Mesendoderm (in vitro differentiated cells): ENCODE measurements around the gene ZNF217.
"Not testable (repeated sequence)": the region's sequence is repeated elsewhere in the genome, so short reads cannot be mapped to it uniquely, and the experiment has no call there.

ENCODE experiments used
- DNase-seq: peaks from one replicate; pipeline ENCODE4 v3.0.0; 2013
- H2AK5ac ChIP-seq: 2 replicates; pipeline ENCODE4 v1.6.1; 2013; ENCODE audit warnings: low read length, inconsistent platforms
- H2BK120ac ChIP-seq: 2 replicates; pipeline ENCODE4 v1.6.1; 2013; ENCODE audit warnings: low read depth, mild to moderate bottlenecking, low read length, moderate library complexity, mixed read lengths
- H2BK15ac ChIP-seq: replicated peaks from 2 replicates; pipeline ENCODE4 v1.6.1; 2013; ENCODE audit warnings: low read depth, mild to moderate bottlenecking, moderate library complexity
- H2BK5ac ChIP-seq: 2 replicates; pipeline ENCODE4 v1.6.1; 2013; ENCODE audit warnings: low read length, inconsistent platforms
- H3K18ac ChIP-seq: 2 replicates; pipeline ENCODE4 v1.6.1; 2013; ENCODE audit warnings: mild to moderate bottlenecking, low read length, mixed read lengths
- H3K23ac ChIP-seq: one replicate; pipeline ENCODE4 v1.6.1; 2013; ENCODE audit warnings: low read length
- H3K27ac ChIP-seq: 2 replicates; pipeline ENCODE4 v1.5.1; 2013; ENCODE audit warnings: low read depth, mild to moderate bottlenecking, inconsistent platforms, low read length, moderate library complexity
- H3K27me3 ChIP-seq: 2 replicates; pipeline ENCODE4 v1.6.1; 2013; ENCODE audit warnings: low read length, control low read depth, mild to moderate bottlenecking, inconsistent platforms; ENCODE audit not compliant: insufficient read depth, poor library complexity
- H3K36me3 ChIP-seq: 2 replicates; pipeline ENCODE4 v1.6.1; 2013; ENCODE audit warnings: low read length, inconsistent platforms; ENCODE audit not compliant: control insufficient read depth, insufficient read depth
- H3K4ac ChIP-seq: one replicate; pipeline ENCODE4 v1.6.1; 2013; ENCODE audit warnings: low read depth, mild to moderate bottlenecking, low read length, moderate library complexity
- H3K4me1 ChIP-seq: 2 replicates; pipeline ENCODE4 v1.6.1; 2013; ENCODE audit warnings: low read depth, low read length, inconsistent platforms; ENCODE audit not compliant: control insufficient read depth
- H3K4me2 ChIP-seq: 2 replicates; pipeline ENCODE4 v1.6.1; 2013; ENCODE audit warnings: low read length
- H3K4me3 ChIP-seq: 2 replicates; pipeline ENCODE4 v1.5.1; 2013; ENCODE audit warnings: mild to moderate bottlenecking, low read length
- H3K56ac ChIP-seq: one replicate; pipeline ENCODE4 v1.6.1; 2013; ENCODE audit warnings: low read length
- H3K79me1 ChIP-seq: 2 replicates; pipeline ENCODE4 v1.6.1; 2013; ENCODE audit warnings: low read length, inconsistent platforms
- H3K79me2 ChIP-seq: 2 replicates; pipeline ENCODE4 v1.6.1; 2013; ENCODE audit warnings: mild to moderate bottlenecking, low read length; ENCODE audit not compliant: control insufficient read depth, insufficient read depth
- H3K9ac ChIP-seq: 2 replicates; pipeline ENCODE4 v1.6.1; 2013; ENCODE audit warnings: low read length, inconsistent platforms
- H4K5ac ChIP-seq: one replicate; pipeline ENCODE4 v1.6.1; 2013; ENCODE audit warnings: low read length
- H4K8ac ChIP-seq: one replicate; pipeline ENCODE4 v1.6.1; 2013; ENCODE audit warnings: low read depth, mild to moderate bottlenecking, control low read depth, low read length, moderate library complexity
- WGBS: extraction: QIAGEN DNeasy Blood & Tissue Kit; methylation state at CpG from one replicate; pipeline ENCODE4 v1.1.7; 2013; ENCODE audit warnings: low lambda C conversion rate, missing lambda C conversion rate; ENCODE audit not compliant: insufficient coverage; ENCODE audit errors: extremely low coverage; 5-methylcytosine and 5-hydroxymethylcytosine counted together

The ZNF217 gene

GRCh38 chr20:53609491-53610445 lies 16.1 kb upstream of the ZNF217 start:
- Histone ChIP-seq H2AK5ac (no peak overlapping the region), H3K23ac (peak overlapping the region; percentile 30), H3K4me2 (no peak overlapping the region), H3K56ac (peak overlapping the region; percentile 78), H3K4me1 (peaks cover 7% of the 10 kb centered on the region), H2BK120ac (no peak overlapping the region), H3K4me3 (no peak overlapping the region), H4K8ac (peak overlapping the region; percentile 89), H3K4ac (no peak overlapping the region), H2BK15ac (no peak overlapping the region), H4K5ac (peak overlapping the region; percentile 71), H3K18ac (peak overlapping the region; percentile 96), H3K79me2 (no peaks in the 10 kb centered on the region), H3K27ac (peak overlapping the region; percentile 60), H2BK5ac (peak overlapping the region; percentile 79), H3K79me1 (no peaks in the 10 kb centered on the region), H3K36me3 (no peaks in the 10 kb centered on the region), H3K27me3 (no peaks in the 10 kb centered on the region), H3K9ac (peak overlapping the region; percentile 44)
- no CpG with 5 or more reads among the region's 15 CpGs for WGBS
- DNase-seq = peak; percentile 79

- Histone ChIP-seq H4K8ac (no peak overlapping the region), H2BK5ac (peak overlapping the region; percentile 64), H3K27me3 (no peaks in the 10 kb centered on the region), H3K18ac (peak overlapping the region; percentile 42), H3K4me3 (no peak overlapping the region), H2AK5ac (no peak overlapping the region), H3K27ac (peak overlapping the region; percentile 6), H2BK120ac (peak overlapping the region; percentile 46), H3K4ac (peak overlapping the region; percentile 92), H3K23ac (no peak overlapping the region), H2BK15ac (no peak overlapping the region), H3K79me1 (no peaks in the 10 kb centered on the region), H3K9ac (no peak overlapping the region), H3K4me1 (peaks cover 7% of the 10 kb centered on the region), H4K5ac (no peak overlapping the region), H3K36me3 (no peaks in the 10 kb centered on the region), H3K4me2 (no peak overlapping the region), H3K79me2 (no peaks in the 10 kb centered on the region), H3K56ac (peak overlapping the region; percentile 54)
- peak; percentile 28 for DNase-seq
- no CpG with 5 or more reads among the region's 35 CpGs for WGBS
These were observed 15.1 kb upstream of the ZNF217 start for GRCh38 chr20:53608456-53609452.

GRCh38 chr20:53608071-53608455 lies 14.4 kb upstream of the ZNF217 start:
- no peaks in the 10 kb centered on the region for H3K79me1 ChIP-seq
- no peak for DNase-seq
- H3K9ac ChIP-seq = no peak overlapping the region
- no peak overlapping the region for H2BK15ac ChIP-seq
- H3K4me3 ChIP-seq = no peak overlapping the region
- H3K4me1 ChIP-seq = peaks cover 5% of the 10 kb centered on the region
- H3K27me3 ChIP-seq = no peaks in the 10 kb centered on the region
- H3K27ac ChIP-seq = no peak overlapping the region
- no peak overlapping the region for H2BK5ac ChIP-seq
- H2AK5ac ChIP-seq = peak overlapping the region; percentile 58
- H3K4ac ChIP-seq = peak overlapping the region; percentile 92
- H3K18ac ChIP-seq = no peak overlapping the region
- H3K4me2 ChIP-seq = no peak overlapping the region
- no CpG with 5 or more reads among the region's 23 CpGs for WGBS
- no peak overlapping the region for H3K23ac ChIP-seq
- H2BK120ac ChIP-seq = no peak overlapping the region
- no peak overlapping the region for H4K5ac ChIP-seq
- no peak overlapping the region for H4K8ac ChIP-seq
- H3K36me3 ChIP-seq = no peaks in the 10 kb centered on the region
- no peaks in the 10 kb centered on the region for H3K79me2 ChIP-seq
- peak overlapping the region; percentile 54 for H3K56ac ChIP-seq

GRCh38 chr20:53606364-53606985 lies 12.8 kb upstream of the ZNF217 start:
- Histone ChIP-seq H3K9ac (no peak overlapping the region), H3K56ac (peak overlapping the region; percentile 1), H2BK120ac (peak overlapping the region; percentile 61), H3K79me2 (no peaks in the 10 kb centered on the region), H2BK15ac (no peak overlapping the region), H3K4me3 (no peak overlapping the region), H2AK5ac (no peak overlapping the region), H3K4me1 (peaks cover 4% of the 10 kb centered on the region), H3K18ac (peak overlapping the region; percentile 94), H3K27ac (no peak overlapping the region), H4K8ac (peak overlapping the region; percentile 13), H3K23ac (no peak overlapping the region), H3K36me3 (no peaks in the 10 kb centered on the region), H3K4me2 (no peak overlapping the region), H2BK5ac (no peak overlapping the region), H3K4ac (no peak overlapping the region), H3K79me1 (no peaks in the 10 kb centered on the region), H4K5ac (no peak overlapping the region), H3K27me3 (no peaks in the 10 kb centered on the region)
- DNase-seq = no peak
- WGBS = no CpG with 5 or more reads among the region's 8 CpGs

- not testable (repeated sequence) for H3K9ac ChIP-seq, H3K79me2 ChIP-seq, H3K4me1 ChIP-seq, H4K5ac ChIP-seq, H3K36me3 ChIP-seq, H3K4me2 ChIP-seq, H3K56ac ChIP-seq, H2BK5ac ChIP-seq, H3K4me3 ChIP-seq, DNase-seq, H3K23ac ChIP-seq, H4K8ac ChIP-seq, H2AK5ac ChIP-seq, H3K4ac ChIP-seq, H3K27me3 ChIP-seq, H3K18ac ChIP-seq, H3K79me1 ChIP-seq, H2BK15ac ChIP-seq, H2BK120ac ChIP-seq, H3K27ac ChIP-seq
- WGBS = no CpG with 5 or more reads among the region's 5 CpGs
These were observed 11.8 kb upstream of the ZNF217 start for GRCh38 chr20:53605401-53605800.
